Loucy (cell line): ENCODE data around the gene ANP32B.

Experiments
- EZH2phosphoT487 ChIP-seq: fragments of 200-600 bp; IDR thresholded peaks from 2 replicates; pipeline ENCODE4 v1.6.1; 2018; ENCODE audit warnings: antibody characterized with exemption, mild to moderate bottlenecking, moderate library complexity, borderline replicate concordance
- TF ChIP-seq, protein P1 (sequence below): fragments of 200-600 bp; sonication (generic); conservative IDR thresholded peaks from 2 replicates; pipeline ENCODE4 v1.5.1; 2014; ENCODE audit warnings: mild to moderate bottlenecking, antibody characterized with exemption, low read length

DNA sequence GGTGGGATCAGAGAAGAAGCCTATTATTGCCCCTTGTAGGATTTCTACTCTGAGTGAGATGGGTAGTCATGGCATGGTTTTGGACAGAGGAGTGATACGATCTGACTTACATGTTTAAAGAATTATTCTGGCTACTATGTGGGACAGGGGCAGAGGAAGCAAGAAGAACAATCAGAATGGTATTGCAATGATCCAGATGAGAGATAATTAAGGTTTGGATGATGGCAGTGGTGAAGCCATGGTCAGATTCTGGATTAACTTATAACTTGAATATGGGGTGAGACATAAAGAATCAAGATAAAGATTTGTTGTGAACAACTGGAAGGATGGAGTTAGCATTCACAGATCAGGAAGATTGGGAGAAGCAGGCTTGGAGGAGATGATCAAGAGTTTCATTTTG lies 41.8 kb upstream of the ANP32B start:
- TF ChIP-seq, protein P1, sequence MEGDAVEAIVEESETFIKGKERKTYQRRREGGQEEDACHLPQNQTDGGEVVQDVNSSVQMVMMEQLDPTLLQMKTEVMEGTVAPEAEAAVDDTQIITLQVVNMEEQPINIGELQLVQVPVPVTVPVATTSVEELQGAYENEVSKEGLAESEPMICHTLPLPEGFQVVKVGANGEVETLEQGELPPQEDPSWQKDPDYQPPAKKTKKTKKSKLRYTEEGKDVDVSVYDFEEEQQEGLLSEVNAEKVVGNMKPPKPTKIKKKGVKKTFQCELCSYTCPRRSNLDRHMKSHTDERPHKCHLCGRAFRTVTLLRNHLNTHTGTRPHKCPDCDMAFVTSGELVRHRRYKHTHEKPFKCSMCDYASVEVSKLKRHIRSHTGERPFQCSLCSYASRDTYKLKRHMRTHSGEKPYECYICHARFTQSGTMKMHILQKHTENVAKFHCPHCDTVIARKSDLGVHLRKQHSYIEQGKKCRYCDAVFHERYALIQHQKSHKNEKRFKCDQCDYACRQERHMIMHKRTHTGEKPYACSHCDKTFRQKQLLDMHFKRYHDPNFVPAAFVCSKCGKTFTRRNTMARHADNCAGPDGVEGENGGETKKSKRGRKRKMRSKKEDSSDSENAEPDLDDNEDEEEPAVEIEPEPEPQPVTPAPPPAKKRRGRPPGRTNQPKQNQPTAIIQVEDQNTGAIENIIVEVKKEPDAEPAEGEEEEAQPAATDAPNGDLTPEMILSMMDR = no peak
- TF ChIP-seq EZH2phosphoT487 = no peak
